H9 (cell line): Measurements from ENCODE around the gene P2RY8. TPM values are rescaled to one million over a fixed set of nuclear protein-coding genes. Genes with fewer than 3 reads are reported as not detected.

ENCODE experiments used
- DNase-seq: peaks from one replicate; pipeline ENCODE4 v3.0.0-alpha.2; 2017
- H2AFZ ChIP-seq: one replicate; pipeline ENCODE4 v1.6.1; 2013; ENCODE audit warnings: mild to moderate bottlenecking, low read length, control low read depth, moderate library complexity
- H2AK5ac ChIP-seq: 2 replicates; pipeline ENCODE4 v1.6.1; 2013; ENCODE audit warnings: low read length, control low read depth, mixed read lengths; ENCODE audit not compliant: insufficient read length
- H2BK120ac ChIP-seq: one replicate; pipeline ENCODE4 v1.6.1; 2013; ENCODE audit warnings: low read depth, mild to moderate bottlenecking, low read length, control low read depth, inconsistent platforms; ENCODE audit not compliant: poor library complexity, severe bottlenecking
- H2BK12ac ChIP-seq: 2 replicates; pipeline ENCODE4 v1.6.1; 2013; ENCODE audit warnings: low read length, control low read depth, mixed read lengths, low read depth; ENCODE audit not compliant: insufficient read length
- H2BK15ac ChIP-seq: 2 replicates; pipeline ENCODE4 v1.6.1; 2013; ENCODE audit warnings: low read depth, low read length, control low read depth
- H2BK20ac ChIP-seq: one replicate; pipeline ENCODE4 v1.6.1; 2013; ENCODE audit warnings: low read depth, mild to moderate bottlenecking, low read length, control low read depth, inconsistent platforms; ENCODE audit not compliant: poor library complexity, severe bottlenecking
- H2BK5ac ChIP-seq: 2 replicates; pipeline ENCODE4 v1.6.1; 2013; ENCODE audit warnings: low read length, control low read depth, mixed read lengths; ENCODE audit not compliant: insufficient read length
- H3K14ac ChIP-seq: 2 replicates; pipeline ENCODE4 v1.6.1; 2013; ENCODE audit warnings: low read length, control low read depth; ENCODE audit not compliant: insufficient read depth
- H3K18ac ChIP-seq: 2 replicates; pipeline ENCODE4 v1.6.1; 2013; ENCODE audit warnings: low read depth, mild to moderate bottlenecking, mixed read lengths, low read length, control low read depth; ENCODE audit not compliant: insufficient read length
- H3K23ac ChIP-seq: 2 replicates; pipeline ENCODE4 v1.6.1; 2013; ENCODE audit warnings: low read length, control low read depth, mixed read lengths, low read depth; ENCODE audit not compliant: insufficient read length
- H3K23me2 ChIP-seq: 2 replicates; pipeline ENCODE4 v1.6.1; 2013; ENCODE audit warnings: low read depth, mild to moderate bottlenecking, mixed read lengths, low read length, control low read depth; ENCODE audit not compliant: insufficient read length, poor library complexity, severe bottlenecking
- H3K27ac ChIP-seq: 2 replicates; pipeline ENCODE4 v1.5.1; 2013; ENCODE audit warnings: low read length, control low read depth, mixed read lengths, low read depth; ENCODE audit not compliant: insufficient read length
- H3K27me3 ChIP-seq: 2 replicates; pipeline ENCODE4 v1.6.1; 2013; ENCODE audit warnings: low read length, control low read depth, inconsistent platforms; ENCODE audit not compliant: insufficient read depth
- H3K4ac ChIP-seq: 2 replicates; pipeline ENCODE4 v1.6.1; 2013; ENCODE audit warnings: low read depth, mild to moderate bottlenecking, control low read depth, inconsistent platforms, low read length, moderate library complexity
- H3K4me1 ChIP-seq: 2 replicates; pipeline ENCODE4 v1.6.1; 2013; ENCODE audit warnings: low read length, control low read depth, inconsistent platforms; ENCODE audit not compliant: insufficient read depth
- H3K4me2 ChIP-seq: 2 replicates; pipeline ENCODE4 v1.6.1; 2013; ENCODE audit warnings: low read length, control low read depth, mixed read lengths; ENCODE audit not compliant: insufficient read length, insufficient read depth
- H3K56ac ChIP-seq: 2 replicates; pipeline ENCODE4 v1.6.1; 2013; ENCODE audit warnings: low read depth, mild to moderate bottlenecking, mixed read lengths, low read length, control low read depth; ENCODE audit not compliant: insufficient read length
- H3K79me1 ChIP-seq: 2 replicates; pipeline ENCODE4 v1.6.1; 2013; ENCODE audit warnings: low read depth, mild to moderate bottlenecking, moderate library complexity, low read length, control low read depth, inconsistent platforms; ENCODE audit not compliant: insufficient read depth, poor library complexity, severe bottlenecking
- H3K79me2 ChIP-seq: 2 replicates; pipeline ENCODE4 v1.6.1; 2013; ENCODE audit warnings: low read length, control low read depth, inconsistent platforms; ENCODE audit not compliant: insufficient read depth
- H3K9ac ChIP-seq: 2 replicates; pipeline ENCODE4 v1.6.1; 2013; ENCODE audit warnings: low read length, control low read depth, mixed read lengths; ENCODE audit not compliant: insufficient read length; ENCODE audit errors: extremely low read depth
- H3K9me3 ChIP-seq: one replicate; pipeline ENCODE4 v1.6.1; 2013; ENCODE audit warnings: low read depth, low read length, inconsistent platforms; ENCODE audit not compliant: control insufficient read depth
- H3T11ph ChIP-seq: one replicate; pipeline ENCODE4 v1.6.1; 2013; ENCODE audit warnings: mild to moderate bottlenecking, low read length, control low read depth, inconsistent platforms
- H4K20me1 ChIP-seq: one replicate; pipeline ENCODE4 v1.6.1; 2013; ENCODE audit not compliant: control insufficient read depth, insufficient read length, insufficient read depth
- H4K5ac ChIP-seq: 2 replicates; pipeline ENCODE4 v1.6.1; 2013; ENCODE audit warnings: low read depth, mild to moderate bottlenecking, mixed read lengths, low read length, control low read depth; ENCODE audit not compliant: insufficient read length
- H4K8ac ChIP-seq: replicated peaks from 2 replicates; pipeline ENCODE4 v1.6.1; 2013; ENCODE audit warnings: low read length, control low read depth, mixed read lengths, low read depth; ENCODE audit not compliant: insufficient read length
- H4K91ac ChIP-seq: 2 replicates; pipeline ENCODE4 v1.6.1; 2013; ENCODE audit warnings: low read depth, mild to moderate bottlenecking, moderate library complexity, mixed read lengths, low read length, control low read depth; ENCODE audit not compliant: insufficient read length
- H3K27ac Mint-ChIP-seq, 3 experiments: 2 replicates in 2 of 3; 3 replicates in 1 of 3; pipeline ENCODE4 v1.8.0; 2020 to 2021; ENCODE audit warnings: mixed read lengths in 3 of 3, mild to moderate bottlenecking in 1 of 3, moderate library complexity in 1 of 3
- H3K27me3 Mint-ChIP-seq: 2 replicates; pipeline ENCODE4 v1.8.0; 2021; ENCODE audit warnings: low read depth, mild to moderate bottlenecking, moderate library complexity, mixed read lengths
- H3K36me3 Mint-ChIP-seq, 3 experiments: 2 replicates in 2 of 3; 3 replicates in 1 of 3; pipeline ENCODE4 v1.8.0; 2020 to 2021; ENCODE audit warnings: low read depth in 3 of 3, mixed read lengths in 3 of 3; ENCODE audit not compliant: insufficient read depth in 1 of 3
- H3K4me1 Mint-ChIP-seq, 2 experiments: 2 replicates each; pipeline ENCODE4 v1.8.0; 2020; ENCODE audit warnings: mixed read lengths in 2 of 2
- H3K4me3 Mint-ChIP-seq, 2 experiments: 2 replicates in 1 of 2; 3 replicates in 1 of 2; pipeline ENCODE4 v1.8.0; 2020 to 2021; ENCODE audit warnings: mild to moderate bottlenecking in 2 of 2, mixed read lengths in 2 of 2, moderate library complexity in 1 of 2
- H3K9me3 Mint-ChIP-seq, 2 experiments: 2 replicates in 1 of 2; 3 replicates in 1 of 2; pipeline ENCODE4 v1.8.0; 2020; ENCODE audit warnings: mild to moderate bottlenecking in 2 of 2, mixed read lengths in 2 of 2, moderate library complexity in 1 of 2
- WGBS: extraction: QIAGEN DNeasy Blood & Tissue Kit; methylation state at CpG from one replicate; pipeline ENCODE4 v1.1.7; 2013; ENCODE audit warnings: missing lambda C conversion rate, low lambda C conversion rate, mixed read lengths; ENCODE audit not compliant: insufficient read length; ENCODE audit errors: extremely low coverage; 5-methylcytosine and 5-hydroxymethylcytosine counted together
- total RNA-seq: library from RNA; stranded (reverse); gene quantifications from 2 replicates; pipeline ENCODE4 v1.2.1, GENCODE V29; 2021
- TF ChIP-seq, protein P1 (sequence below): fragments of 200-600 bp; sonication (generic); conservative IDR thresholded peaks from 3 replicates; pipeline ENCODE4 v1.8.0; 2021; ENCODE audit warnings: antibody characterized with exemption, mild to moderate bottlenecking

The P2RY8 gene
- total RNA-seq, 1 experiment from 2014 or later = not detected

DNA sequence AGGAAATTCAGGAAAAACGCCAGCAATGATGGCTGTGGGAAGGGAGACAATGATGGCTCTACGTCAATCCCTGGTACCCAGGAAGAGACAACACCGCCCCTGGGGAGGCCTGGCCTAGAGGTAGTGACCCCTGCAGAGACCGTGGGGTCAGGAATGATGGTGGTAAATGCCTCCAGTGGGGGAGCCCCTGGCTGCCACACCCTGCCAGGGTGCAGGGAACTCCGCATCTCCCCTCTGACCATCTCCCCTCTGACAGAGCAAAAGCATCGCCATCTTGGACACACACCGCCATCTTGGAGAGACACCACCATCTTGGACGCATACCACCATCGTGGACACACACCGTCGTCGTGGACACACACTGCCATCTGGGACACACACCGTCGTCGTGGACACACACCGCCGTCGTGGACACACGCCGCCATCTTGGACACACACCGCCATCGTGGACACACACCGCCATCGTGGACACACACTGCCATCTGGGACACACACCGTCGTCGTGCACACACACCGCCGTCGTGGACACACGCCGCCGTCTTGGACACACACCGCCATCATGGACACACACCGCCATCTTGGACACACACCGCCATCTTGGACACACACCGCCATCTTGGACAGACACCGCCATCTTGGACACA, 94.1 kb downstream of the P2RY8 start:
- peak; percentile 23 for DNase-seq
- H3K9me3 Mint-ChIP-seq = peaks cover 29% of the 10 kb centered on the region in 2 experiments
- H3K23ac ChIP-seq = no peak overlapping the region
- no peak overlapping the region for H2AFZ ChIP-seq
- H3K18ac ChIP-seq = no peak overlapping the region
- H2BK15ac ChIP-seq = no peak overlapping the region
- no peaks in the 10 kb centered on the region for H3K9me3 ChIP-seq
- no peak overlapping the region for H2BK12ac ChIP-seq
- H3K4me1 Mint-ChIP-seq = no peaks in the 10 kb centered on the region
- H3K4me2 ChIP-seq = no peak overlapping the region
- H4K5ac ChIP-seq = no peak overlapping the region
- peak overlapping the region in 1 of 3 experiments; percentile 67; a peak in 1 of 7 replicates for H3K27ac Mint-ChIP-seq
- H3K36me3 Mint-ChIP-seq = peaks cover 58 to 78% (median 73%) of the 10 kb centered on the region in 3 experiments
- TF ChIP-seq, protein P1, sequence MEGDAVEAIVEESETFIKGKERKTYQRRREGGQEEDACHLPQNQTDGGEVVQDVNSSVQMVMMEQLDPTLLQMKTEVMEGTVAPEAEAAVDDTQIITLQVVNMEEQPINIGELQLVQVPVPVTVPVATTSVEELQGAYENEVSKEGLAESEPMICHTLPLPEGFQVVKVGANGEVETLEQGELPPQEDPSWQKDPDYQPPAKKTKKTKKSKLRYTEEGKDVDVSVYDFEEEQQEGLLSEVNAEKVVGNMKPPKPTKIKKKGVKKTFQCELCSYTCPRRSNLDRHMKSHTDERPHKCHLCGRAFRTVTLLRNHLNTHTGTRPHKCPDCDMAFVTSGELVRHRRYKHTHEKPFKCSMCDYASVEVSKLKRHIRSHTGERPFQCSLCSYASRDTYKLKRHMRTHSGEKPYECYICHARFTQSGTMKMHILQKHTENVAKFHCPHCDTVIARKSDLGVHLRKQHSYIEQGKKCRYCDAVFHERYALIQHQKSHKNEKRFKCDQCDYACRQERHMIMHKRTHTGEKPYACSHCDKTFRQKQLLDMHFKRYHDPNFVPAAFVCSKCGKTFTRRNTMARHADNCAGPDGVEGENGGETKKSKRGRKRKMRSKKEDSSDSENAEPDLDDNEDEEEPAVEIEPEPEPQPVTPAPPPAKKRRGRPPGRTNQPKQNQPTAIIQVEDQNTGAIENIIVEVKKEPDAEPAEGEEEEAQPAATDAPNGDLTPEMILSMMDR = no peak
- no peak overlapping the region for H2AK5ac ChIP-seq
- no peak overlapping the region for H3K56ac ChIP-seq
- H3K79me2 ChIP-seq = peaks cover 14% of the 10 kb centered on the region; the same call in 1 of the 2 replicates
- no peak overlapping the region for H3K9ac ChIP-seq
- no peaks in the 10 kb centered on the region for H3K23me2 ChIP-seq
- H3K79me1 ChIP-seq = no peaks in the 10 kb centered on the region
- H3K27me3 ChIP-seq = no peaks in the 10 kb centered on the region
- no peak overlapping the region for H2BK5ac ChIP-seq
- H3K27me3 Mint-ChIP-seq = peaks cover 2% of the 10 kb centered on the region
- no peaks in the 10 kb centered on the region for H4K20me1 ChIP-seq
- no peak overlapping the region for H3K4me3 Mint-ChIP-seq
- no peak overlapping the region for H3K4ac ChIP-seq
- no peak overlapping the region for H3K27ac ChIP-seq
- no peak overlapping the region for H3K14ac ChIP-seq
- H4K91ac ChIP-seq = no peak overlapping the region
- no CpG with 5 or more reads among the region's 38 CpGs for WGBS
- no peak overlapping the region for H2BK20ac ChIP-seq
- H4K8ac ChIP-seq = no peak overlapping the region
- H3T11ph ChIP-seq = no peak overlapping the region
- H3K4me1 ChIP-seq = no peaks in the 10 kb centered on the region
- no peak overlapping the region for H2BK120ac ChIP-seq
